ENCODE data around the gene TEK. TPM values are rescaled to one million over a fixed set of nuclear protein-coding genes. Genes with fewer than 3 reads are reported as not detected.
A peak's percentile ranks its signal among the peaks of the same experiment; 100 is the strongest.

Gene TEK
- total RNA-seq, 1 experiment from 2014 or later = not detected

- CTCF ChIA-PET = interaction anchor here (0.6 kb wide), 1 partner anchor 344 kb away, joined by 3 read pairs; no protein-coding TSS in a partner anchor
- no peaks in the 10 kb centered on the region for H3F3A ChIP-seq (ENCODE audit: insufficient read depth, low read depth)
- H3K9me3 ChIP-seq (ENCODE audit: insufficient read depth, low read depth) = no peaks in the 10 kb centered on the region
- H3K36me3 ChIP-seq (ENCODE audit: low read depth) = no peaks in the 10 kb centered on the region
- no peaks in the 10 kb centered on the region for H3K79me2 ChIP-seq (ENCODE audit: low read depth)
- H4K20me1 ChIP-seq (ENCODE audit: insufficient read depth) = no peaks in the 10 kb centered on the region
- no peak overlapping the region for H2AFZ ChIP-seq
- intact Hi-C loops (cut with micrococcal nuclease; ENCODE audit: unreplicated experiment) = no loop called here
- no peak overlapping the region for H3K4me2 ChIP-seq
- BruUV-seq (replicated peaks) = no TSS peak
- no peak overlapping the region for H3K27ac ChIP-seq
- H3K9me2 ChIP-seq (ENCODE audit: insufficient read depth) = no peaks in the 10 kb centered on the region
- TF ChIP-seq, protein P1, sequence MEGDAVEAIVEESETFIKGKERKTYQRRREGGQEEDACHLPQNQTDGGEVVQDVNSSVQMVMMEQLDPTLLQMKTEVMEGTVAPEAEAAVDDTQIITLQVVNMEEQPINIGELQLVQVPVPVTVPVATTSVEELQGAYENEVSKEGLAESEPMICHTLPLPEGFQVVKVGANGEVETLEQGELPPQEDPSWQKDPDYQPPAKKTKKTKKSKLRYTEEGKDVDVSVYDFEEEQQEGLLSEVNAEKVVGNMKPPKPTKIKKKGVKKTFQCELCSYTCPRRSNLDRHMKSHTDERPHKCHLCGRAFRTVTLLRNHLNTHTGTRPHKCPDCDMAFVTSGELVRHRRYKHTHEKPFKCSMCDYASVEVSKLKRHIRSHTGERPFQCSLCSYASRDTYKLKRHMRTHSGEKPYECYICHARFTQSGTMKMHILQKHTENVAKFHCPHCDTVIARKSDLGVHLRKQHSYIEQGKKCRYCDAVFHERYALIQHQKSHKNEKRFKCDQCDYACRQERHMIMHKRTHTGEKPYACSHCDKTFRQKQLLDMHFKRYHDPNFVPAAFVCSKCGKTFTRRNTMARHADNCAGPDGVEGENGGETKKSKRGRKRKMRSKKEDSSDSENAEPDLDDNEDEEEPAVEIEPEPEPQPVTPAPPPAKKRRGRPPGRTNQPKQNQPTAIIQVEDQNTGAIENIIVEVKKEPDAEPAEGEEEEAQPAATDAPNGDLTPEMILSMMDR (conservative IDR thresholded peaks at IDR 0.05) = no peak
- TF ChIP-seq EZH2 (IDR thresholded peaks at IDR 0.05; ENCODE audit: low read depth) = no peak
- H3K4me3 ChIP-seq = no peak overlapping the region
- no peaks in the 10 kb centered on the region for H3K4me1 ChIP-seq (replicated peaks; ENCODE audit: insufficient read depth)
- DNase-seq = no peak
- POLR2A ChIA-PET (ENCODE audit: unreplicated experiment) = no interaction called here
- no peaks in the 10 kb centered on the region for H3K27me3 ChIP-seq (ENCODE audit: insufficient read depth, low read depth)
Observed at GRCh38 chr9:27273186-27273585, 164.2 kb downstream of the TEK start.

GRCh38 chr9:27276193-27277030 lies 167.4 kb downstream of the TEK start:
- H3K9me3 ChIP-seq (ENCODE audit: insufficient read depth, low read depth) = no peaks in the 10 kb centered on the region
- intact Hi-C loops (cut with micrococcal nuclease; ENCODE audit: unreplicated experiment) = loop anchor here (1.0 to 2.0 kb wide), 2 partner anchors 28 to 243 kb away; no protein-coding TSS in a partner anchor
- H3K27me3 ChIP-seq (ENCODE audit: insufficient read depth, low read depth) = no peaks in the 10 kb centered on the region
- H3K4me1 ChIP-seq (replicated peaks; ENCODE audit: insufficient read depth) = no peaks in the 10 kb centered on the region
- H3F3A ChIP-seq (ENCODE audit: insufficient read depth, low read depth) = no peaks in the 10 kb centered on the region
- H3K4me2 ChIP-seq = peak overlapping the region; percentile 36; the same call in 1 of the 2 replicates
- no peaks in the 10 kb centered on the region for H3K36me3 ChIP-seq (ENCODE audit: low read depth)
- no peaks in the 10 kb centered on the region for H3K9me2 ChIP-seq (ENCODE audit: insufficient read depth)
- ChIA-PET CTCF (no interaction called here), POLR2A (ENCODE audit: unreplicated experiment) (no interaction called here)
- H4K20me1 ChIP-seq (ENCODE audit: insufficient read depth) = no peaks in the 10 kb centered on the region
- H3K79me2 ChIP-seq (ENCODE audit: low read depth) = no peaks in the 10 kb centered on the region
- DNase-seq = peak in 1 of 2 experiments; percentile 36
- no peak overlapping the region for H2AFZ ChIP-seq
- BruUV-seq (replicated peaks) = no TSS peak
- no peak overlapping the region for H3K4me3 ChIP-seq
- TF ChIP-seq, protein P1 (conservative IDR thresholded peaks at IDR 0.05) = peak; percentile 77
- no peak for TF ChIP-seq EZH2 (IDR thresholded peaks at IDR 0.05; ENCODE audit: low read depth)
- H3K27ac ChIP-seq = no peak overlapping the region

DNA sequence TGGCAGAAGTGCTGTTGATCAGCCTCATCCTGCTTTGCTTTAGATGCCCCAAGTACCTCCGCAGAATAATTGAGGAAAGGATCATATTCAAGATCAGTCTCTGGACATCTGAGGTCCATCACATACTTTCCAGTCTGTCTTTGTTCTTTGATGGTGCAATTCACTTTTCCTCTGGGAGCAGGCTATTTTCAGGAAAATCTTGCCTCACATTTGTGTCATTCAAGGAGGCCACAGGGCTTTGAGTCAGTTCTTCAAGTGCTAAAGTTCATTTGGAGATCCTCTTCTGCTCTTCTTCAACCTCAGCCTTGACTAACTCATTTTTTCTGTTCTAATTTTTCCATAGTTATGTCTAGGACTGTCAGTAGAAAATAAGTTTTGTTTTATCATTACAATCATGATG lies 169.3 kb downstream of the TEK start:
- intact Hi-C loops (cut with micrococcal nuclease; ENCODE audit: unreplicated experiment) = no loop called here
- no peaks in the 10 kb centered on the region for H3F3A ChIP-seq (ENCODE audit: insufficient read depth, low read depth)
- BruUV-seq (replicated peaks) = no TSS peak
- CTCF ChIA-PET = no interaction called here
- no peak overlapping the region for H3K4me2 ChIP-seq
- no peaks in the 10 kb centered on the region for H3K36me3 ChIP-seq (ENCODE audit: low read depth)
- DNase-seq = no peak
- H4K20me1 ChIP-seq (ENCODE audit: insufficient read depth) = no peaks in the 10 kb centered on the region
- no peaks in the 10 kb centered on the region for H3K4me1 ChIP-seq (replicated peaks; ENCODE audit: insufficient read depth)
- no peaks in the 10 kb centered on the region for H3K27me3 ChIP-seq (ENCODE audit: insufficient read depth, low read depth)
- H3K27ac ChIP-seq = no peak overlapping the region
- POLR2A ChIA-PET (ENCODE audit: unreplicated experiment) = no interaction called here
- no peaks in the 10 kb centered on the region for H3K79me2 ChIP-seq (ENCODE audit: low read depth)
- TF ChIP-seq, protein P1 (conservative IDR thresholded peaks at IDR 0.05) = no peak
- TF ChIP-seq EZH2 (IDR thresholded peaks at IDR 0.05; ENCODE audit: low read depth) = no peak
- H3K9me2 ChIP-seq (ENCODE audit: insufficient read depth) = no peaks in the 10 kb centered on the region
- no peak overlapping the region for H2AFZ ChIP-seq
- no peaks in the 10 kb centered on the region for H3K9me3 ChIP-seq (ENCODE audit: insufficient read depth, low read depth)
- H3K4me3 ChIP-seq = no peak overlapping the region

Measured in PC-9 (cell line).